Peyer's patch (tissue), 4 donors: ENCODE results near the gene TCF12. TPM values are rescaled to one million over a fixed set of nuclear protein-coding genes. Genes with fewer than 3 reads are reported as not detected.

Experiments
- DNase-seq, 3 donors: peaks; one replicate each; pipeline ENCODE4 v3.0.0-alpha.2; 2017 to 2019
- H3K27ac ChIP-seq, 4 donors: fragments of 200-600 bp; sonication (generic); one replicate each; pipeline ENCODE4 v1.5.1; 2016 to 2019
- H3K27me3 ChIP-seq, 2 donors: fragments of 200-600 bp; sonication (generic); one replicate each; pipeline ENCODE4 v1.5.1; 2019
- H3K36me3 ChIP-seq, 3 donors: fragments of 200-600 bp; sonication (generic); one replicate each; pipeline ENCODE4 v1.5.1; 2016 to 2019
- H3K4me1 ChIP-seq, 4 donors: fragments of 200-600 bp; sonication (generic); one replicate each; pipeline ENCODE4 v1.5.1; 2016 to 2019
- H3K4me3 ChIP-seq, 4 donors: fragments of 200-600 bp; sonication (generic); 1 replicate in 3 of 4; 2 replicates in 1 of 4; pipeline ENCODE4 v1.5.1; 2016 to 2019; ENCODE audit warnings: mild to moderate bottlenecking in 1 of 4
- H3K9me3 ChIP-seq, 4 donors: fragments of 200-600 bp; sonication (generic); one replicate each; pipeline ENCODE4 v1.5.1; 2016 to 2019; ENCODE audit warnings: mild to moderate bottlenecking in 1 of 4
- POLR2A ChIP-seq, 2 donors: fragments of 450-650 bp; IDR thresholded peaks; one replicate each; pipeline ENCODE4 v1.5.1; 2017; ENCODE audit warnings: antibody characterized with exemption in 2 of 2, mild to moderate bottlenecking in 2 of 2, moderate library complexity in 2 of 2
- total RNA-seq, 4 donors: library from RNA; depleted of rRNA; stranded (reverse); fragments of >200 nt; gene quantifications; one replicate each; pipeline ENCODE4 v1.1.0, GENCODE V29; 2016
- TF ChIP-seq, protein P1 (sequence below), 6 experiments: fragments of 450-650 bp in 4 of 6; fragments of 200-600 bp in 2 of 6; sonication (generic) in 1 of 6; IDR thresholded peaks; one replicate each; pipeline ENCODE4 v1.5.1; 2017 to 2019; ENCODE audit warnings: antibody characterized with exemption in 6 of 6, mild to moderate bottlenecking in 3 of 6, moderate library complexity in 1 of 6

TCF12 gene
- total RNA-seq, 4 donors from 2014 or later: 98.4 to 815 (median 215) TPM

DNA sequence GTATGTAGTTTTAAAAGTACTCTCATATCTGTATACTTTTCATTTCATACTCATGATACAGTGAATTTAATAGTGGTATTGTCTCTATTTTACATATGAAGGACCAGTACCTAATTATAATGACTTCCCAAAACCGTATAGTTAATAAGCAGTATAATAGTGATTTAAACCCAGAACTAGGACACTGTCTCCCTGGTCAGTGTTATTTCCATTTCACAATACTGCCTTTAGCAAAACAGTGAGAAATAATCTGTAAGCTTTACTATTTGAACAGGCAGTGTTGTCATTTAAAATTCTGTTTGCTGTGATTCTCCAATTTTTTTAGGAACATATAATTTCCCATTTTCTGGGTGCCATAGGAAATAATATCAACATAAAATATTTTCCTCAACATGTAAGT, 116.2 kb downstream of the TCF12 start:
- Histone ChIP-seq H3K9me3 (no peaks in the 10 kb centered on the region), H3K4me1 (peaks cover 0 to 4% (median 0%) of the 10 kb centered on the region in 4 donors), H3K27ac (no peak overlapping the region), H3K4me3 (no peak overlapping the region), H3K36me3 (no peaks in the 10 kb centered on the region), H3K27me3 (no peaks in the 10 kb centered on the region)
- DNase-seq: no peak
- TF ChIP-seq POLR2A (IDR thresholded peaks at IDR 0.05): no peak
- TF ChIP-seq, protein P1, sequence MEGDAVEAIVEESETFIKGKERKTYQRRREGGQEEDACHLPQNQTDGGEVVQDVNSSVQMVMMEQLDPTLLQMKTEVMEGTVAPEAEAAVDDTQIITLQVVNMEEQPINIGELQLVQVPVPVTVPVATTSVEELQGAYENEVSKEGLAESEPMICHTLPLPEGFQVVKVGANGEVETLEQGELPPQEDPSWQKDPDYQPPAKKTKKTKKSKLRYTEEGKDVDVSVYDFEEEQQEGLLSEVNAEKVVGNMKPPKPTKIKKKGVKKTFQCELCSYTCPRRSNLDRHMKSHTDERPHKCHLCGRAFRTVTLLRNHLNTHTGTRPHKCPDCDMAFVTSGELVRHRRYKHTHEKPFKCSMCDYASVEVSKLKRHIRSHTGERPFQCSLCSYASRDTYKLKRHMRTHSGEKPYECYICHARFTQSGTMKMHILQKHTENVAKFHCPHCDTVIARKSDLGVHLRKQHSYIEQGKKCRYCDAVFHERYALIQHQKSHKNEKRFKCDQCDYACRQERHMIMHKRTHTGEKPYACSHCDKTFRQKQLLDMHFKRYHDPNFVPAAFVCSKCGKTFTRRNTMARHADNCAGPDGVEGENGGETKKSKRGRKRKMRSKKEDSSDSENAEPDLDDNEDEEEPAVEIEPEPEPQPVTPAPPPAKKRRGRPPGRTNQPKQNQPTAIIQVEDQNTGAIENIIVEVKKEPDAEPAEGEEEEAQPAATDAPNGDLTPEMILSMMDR (IDR thresholded peaks at IDR 0.05): no peak

DNA sequence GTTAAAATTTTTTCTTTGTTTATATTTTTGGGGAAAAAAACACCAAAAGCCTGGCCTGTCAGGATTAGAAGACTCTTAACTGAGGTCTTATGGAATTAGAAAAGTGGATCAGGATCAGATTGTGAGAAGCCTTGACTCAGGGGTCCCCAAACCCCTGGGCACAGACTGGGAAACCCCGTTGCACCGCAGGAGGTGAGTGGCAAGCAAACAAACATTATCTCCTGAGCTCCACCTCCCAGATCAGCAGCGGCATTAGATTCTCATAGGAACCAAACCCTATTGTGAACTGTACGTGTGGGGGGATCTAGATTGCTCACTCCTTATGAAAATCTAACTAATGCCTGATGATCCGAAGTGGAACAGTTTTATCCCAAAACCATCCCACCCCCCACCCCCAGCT, 117.2 kb downstream of the TCF12 start:
- no peak overlapping the region for H3K4me3 ChIP-seq
- H3K27ac ChIP-seq: no peak overlapping the region
- no peaks in the 10 kb centered on the region for H3K36me3 ChIP-seq
- no peak for DNase-seq
- H3K4me1 ChIP-seq: peaks cover 0 to 4% (median 0%) of the 10 kb centered on the region in 4 donors
- no peaks in the 10 kb centered on the region for H3K27me3 ChIP-seq
- TF ChIP-seq, protein P1 (IDR thresholded peaks at IDR 0.05): no peak
- H3K9me3 ChIP-seq: no peaks in the 10 kb centered on the region

DNA sequence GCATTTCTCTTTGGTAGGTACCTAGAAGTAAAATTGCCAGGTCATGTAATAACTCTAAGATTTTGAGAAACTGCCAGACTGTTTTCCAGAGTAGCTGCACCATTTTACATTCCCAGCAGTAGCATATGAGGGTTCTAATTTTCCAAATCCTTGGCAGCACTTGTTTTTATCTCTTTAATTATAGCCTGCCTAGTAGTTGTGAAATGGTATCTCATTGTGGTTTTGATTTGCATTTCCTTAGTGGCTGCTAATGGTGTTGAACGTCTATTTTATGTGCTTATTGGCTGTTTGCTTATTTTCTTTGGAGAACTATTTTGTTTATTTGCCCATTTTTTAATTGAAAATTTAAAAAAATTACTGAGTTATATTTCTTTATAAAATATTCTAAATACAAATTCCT, 117.9 kb downstream of the TCF12 start:
- no peak for DNase-seq
- H3K27ac ChIP-seq: no peak overlapping the region
- H3K9me3 ChIP-seq: no peaks in the 10 kb centered on the region
- no peaks in the 10 kb centered on the region for H3K27me3 ChIP-seq
- no peaks in the 10 kb centered on the region for H3K4me1 ChIP-seq
- H3K4me3 ChIP-seq: no peak overlapping the region
- no peaks in the 10 kb centered on the region for H3K36me3 ChIP-seq
- TF ChIP-seq, protein P1 (IDR thresholded peaks at IDR 0.05): no peak
- TF ChIP-seq POLR2A (IDR thresholded peaks at IDR 0.05): no peak

DNA sequence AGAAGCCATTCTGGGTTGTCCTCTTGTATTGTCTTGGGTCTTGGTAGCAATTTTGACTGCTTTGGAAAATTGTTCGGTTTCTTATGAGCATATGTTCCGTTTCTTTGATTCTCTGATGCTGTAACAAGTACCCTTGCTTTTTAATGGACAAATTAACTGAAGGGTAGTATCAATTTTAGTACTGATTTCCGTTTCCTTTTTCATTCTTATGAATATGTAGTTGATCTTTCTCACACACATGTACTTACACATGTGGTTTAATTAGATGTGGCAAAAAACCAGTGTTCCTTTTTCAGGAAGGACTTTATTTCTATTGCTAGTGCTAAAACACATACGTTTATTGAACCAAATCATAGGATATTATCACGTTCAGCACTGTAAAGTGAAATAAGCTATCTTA, 119.1 kb downstream of the TCF12 start:
- Histone ChIP-seq H3K36me3 (no peaks in the 10 kb centered on the region), H3K4me3 (no peak overlapping the region), H3K9me3 (no peaks in the 10 kb centered on the region), H3K27me3 (no peaks in the 10 kb centered on the region), H3K27ac (no peak overlapping the region), H3K4me1 (peaks cover 0 to 4% (median 0%) of the 10 kb centered on the region in 4 donors)
- DNase-seq: no peak
- TF ChIP-seq POLR2A (IDR thresholded peaks at IDR 0.05): no peak
- TF ChIP-seq, protein P1 (IDR thresholded peaks at IDR 0.05): no peak

DNA sequence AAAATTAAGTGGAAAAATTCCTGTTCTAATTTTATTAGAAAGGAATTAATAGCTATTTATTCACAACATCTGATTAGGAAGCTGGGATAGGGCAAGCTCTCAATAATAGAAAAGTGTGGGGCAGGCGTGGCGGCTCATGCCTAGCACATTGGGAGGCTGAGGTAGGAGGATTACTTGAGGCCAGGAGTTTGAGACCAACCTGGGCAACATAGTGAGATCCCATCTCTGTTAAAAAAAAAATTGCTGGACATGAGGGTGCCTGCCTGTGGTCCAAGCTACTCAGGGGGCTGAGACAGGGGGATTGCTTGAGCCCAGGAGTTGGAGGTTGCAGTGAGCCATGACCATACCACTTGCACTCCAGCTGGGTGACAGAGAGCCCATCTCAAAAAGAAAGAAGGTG, 119.6 kb downstream of the TCF12 start:
- no peak overlapping the region for H3K4me3 ChIP-seq
- H3K4me1 ChIP-seq: peaks cover 0 to 4% (median 0%) of the 10 kb centered on the region in 4 donors
- no peaks in the 10 kb centered on the region for H3K27me3 ChIP-seq
- no peak overlapping the region for H3K27ac ChIP-seq
- H3K36me3 ChIP-seq: no peaks in the 10 kb centered on the region
- no peak for TF ChIP-seq POLR2A (IDR thresholded peaks at IDR 0.05)
- TF ChIP-seq, protein P1 (IDR thresholded peaks at IDR 0.05): no peak
- DNase-seq: no peak
- no peaks in the 10 kb centered on the region for H3K9me3 ChIP-seq

DNA sequence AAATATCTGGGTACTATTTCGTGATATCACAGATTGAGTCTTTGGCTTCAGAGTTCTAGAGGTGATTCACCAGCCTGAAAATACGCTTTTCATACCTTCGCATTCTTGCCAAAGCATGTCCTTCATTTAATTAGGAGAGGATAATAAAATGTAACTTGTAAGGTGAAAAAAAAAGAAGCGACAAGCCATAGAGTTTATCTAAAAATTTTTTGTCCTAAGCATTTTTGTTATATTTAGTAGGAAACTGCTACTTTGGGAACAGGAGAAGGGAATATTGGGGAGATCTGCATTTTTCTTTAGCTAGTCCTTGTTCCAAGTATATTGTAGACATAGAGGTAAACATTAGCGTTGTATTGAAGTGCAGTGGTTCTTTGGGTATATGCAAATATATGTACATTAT, 120.1 kb downstream of the TCF12 start:
- no peak for DNase-seq
- H3K36me3 ChIP-seq: no peaks in the 10 kb centered on the region
- no peaks in the 10 kb centered on the region for H3K9me3 ChIP-seq
- H3K4me1 ChIP-seq: peaks cover 0 to 4% (median 0%) of the 10 kb centered on the region in 4 donors
- H3K4me3 ChIP-seq: no peak overlapping the region
- H3K27ac ChIP-seq: no peak overlapping the region
- no peak for TF ChIP-seq POLR2A (IDR thresholded peaks at IDR 0.05)
- TF ChIP-seq, protein P1 (IDR thresholded peaks at IDR 0.05): no peak
- H3K27me3 ChIP-seq: no peaks in the 10 kb centered on the region
